ENCODE measurements around the gene COL23A1.
A peak's percentile ranks its signal among the peaks of the same experiment; 100 is the strongest.

The COL23A1 gene

GRCh38 chr5:178215280-178216002, 374.8 kb downstream of the COL23A1 start:
- no peak for DNase-seq

- DNase-seq, result no peak
Observed at GRCh38 chr5:178214160-178214803, 375.9 kb downstream of the COL23A1 start.

- no peak for DNase-seq
Observed at GRCh38 chr5:178213748-178214151, 376.4 kb downstream of the COL23A1 start.

GRCh38 chr5:178213003-178213461, 377.2 kb downstream of the COL23A1 start:
- no peak for DNase-seq

- DNase-seq, result no peak
Observed at GRCh38 chr5:178212241-178213002, 377.8 kb downstream of the COL23A1 start.

- no peak for DNase-seq
Observed at GRCh38 chr5:178211095-178212048, 378.8 kb downstream of the COL23A1 start.

- DNase-seq, result no peak
Observed at GRCh38 chr5:178210686-178211085, 379.5 kb downstream of the COL23A1 start.

- DNase-seq, result no peak
Observed at GRCh38 chr5:178210073-178210535, 380.1 kb downstream of the COL23A1 start.

- no peak for DNase-seq
Observed at GRCh38 chr5:178209334-178210072, 380.7 kb downstream of the COL23A1 start.

GRCh38 chr5:178208540-178209227, 381.5 kb downstream of the COL23A1 start:
- DNase-seq, result no peak

GRCh38 chr5:178207917-178208280, 382.3 kb downstream of the COL23A1 start:
- no peak for DNase-seq

GRCh38 chr5:178207183-178207916, 382.8 kb downstream of the COL23A1 start:
- no peak for DNase-seq

GRCh38 chr5:178206166-178207101, 383.8 kb downstream of the COL23A1 start:
- DNase-seq, result no peak

- no peak for DNase-seq
Observed at GRCh38 chr5:178205749-178206047, 384.5 kb downstream of the COL23A1 start.

GRCh38 chr5:178204935-178205748, 385.1 kb downstream of the COL23A1 start:
- peak; percentile 88 for DNase-seq

- DNase-seq, result peak; percentile 96
Observed at GRCh38 chr5:178204182-178204934, 385.8 kb downstream of the COL23A1 start, which contains the start of gene HNRNPAB. HNRNPAB (plus strand) TSS chr5:178204533; CDS start chr5:178204838, 305 bp downstream.

- no peak for DNase-seq
Observed at GRCh38 chr5:178203670-178204181, 386.5 kb downstream of the COL23A1 start.

All from activated CD4-positive, alpha-beta T cell treated with anti-CD3 and anti-CD28 coated beads, Interleukin-10, Interleukin-2, amounts not matched to agents 100 ng/mL and 50 ng/mL, durations not matched to agents 16 hours and 8 hours (primary cell).